Measurements from ENCODE around the gene VIPR2.

Gene VIPR2

GRCh38 chr7:159145490-159145855 is 806 bp upstream of the VIPR2 start:
- H3K79me2 ChIP-seq (ENCODE audit: control insufficient read depth, low read length), result no peaks in the 10 kb centered on the region
- H3K4me2 ChIP-seq (ENCODE audit: low read length), result no peak overlapping the region
- H3K4me3 ChIP-seq (ENCODE audit: low read length), result no peak overlapping the region
- H3K9me2 ChIP-seq (replicated peaks; ENCODE audit: control insufficient read depth, low read length), result no peaks in the 10 kb centered on the region
- peaks cover 6% of the 10 kb centered on the region; the same call in 1 of the 2 replicates for H3K9me3 ChIP-seq (ENCODE audit: control insufficient read depth, insufficient read depth, low read length)
- TF ChIP-seq EZH2phosphoT487 (IDR thresholded peaks at IDR 0.05; ENCODE audit: borderline replicate concordance, low read length) (no peak), CTCF (IDR thresholded peaks at IDR 0.05; ENCODE audit: low read depth, low read length, poor library complexity, severe bottlenecking) (no peak)
- no peaks in the 10 kb centered on the region for H3F3A ChIP-seq (ENCODE audit: control insufficient read depth, insufficient read depth)
- no peaks in the 10 kb centered on the region for H4K20me1 ChIP-seq (ENCODE audit: control insufficient read depth, insufficient read depth, low read depth, low read length)
- no peaks in the 10 kb centered on the region for H3K36me3 ChIP-seq (ENCODE audit: control insufficient read depth, low read length)
- no peaks in the 10 kb centered on the region for H3K27me3 ChIP-seq (ENCODE audit: control insufficient read depth, low read length)
- H3K27ac ChIP-seq (ENCODE audit: low read depth, low read length), result no peak overlapping the region
- H3K4me1 ChIP-seq (ENCODE audit: control insufficient read depth, low read length), result no peaks in the 10 kb centered on the region

- H3K4me2 ChIP-seq (ENCODE audit: low read length), result no peak overlapping the region
- H3K27ac ChIP-seq (ENCODE audit: low read depth, low read length), result no peak overlapping the region
- TF ChIP-seq EZH2phosphoT487 (IDR thresholded peaks at IDR 0.05; ENCODE audit: borderline replicate concordance, low read length) (no peak), CTCF (IDR thresholded peaks at IDR 0.05; ENCODE audit: low read depth, low read length, poor library complexity, severe bottlenecking) (no peak)
- H3K9me3 ChIP-seq (ENCODE audit: control insufficient read depth, insufficient read depth, low read length), result peaks cover 6% of the 10 kb centered on the region; the same call in 1 of the 2 replicates
- no peaks in the 10 kb centered on the region for H3K4me1 ChIP-seq (ENCODE audit: control insufficient read depth, low read length)
- H3K79me2 ChIP-seq (ENCODE audit: control insufficient read depth, low read length), result no peaks in the 10 kb centered on the region
- H4K20me1 ChIP-seq (ENCODE audit: control insufficient read depth, insufficient read depth, low read depth, low read length), result no peaks in the 10 kb centered on the region
- no peak overlapping the region for H3K4me3 ChIP-seq (ENCODE audit: low read length)
- H3F3A ChIP-seq (ENCODE audit: control insufficient read depth, insufficient read depth), result no peaks in the 10 kb centered on the region
- H3K27me3 ChIP-seq (ENCODE audit: control insufficient read depth, low read length), result no peaks in the 10 kb centered on the region
- no peaks in the 10 kb centered on the region for H3K36me3 ChIP-seq (ENCODE audit: control insufficient read depth, low read length)
- H3K9me2 ChIP-seq (replicated peaks; ENCODE audit: control insufficient read depth, low read length), result no peaks in the 10 kb centered on the region
Measured at GRCh38 chr7:159143780-159144757, 598 bp downstream of the VIPR2 start.

GRCh38 chr7:159142730-159143129 is 1.9 kb downstream of the VIPR2 start:
- Histone ChIP-seq H3K4me1 (ENCODE audit: control insufficient read depth, low read length) (no peaks in the 10 kb centered on the region), H3K27me3 (ENCODE audit: control insufficient read depth, low read length) (no peaks in the 10 kb centered on the region), H3K79me2 (ENCODE audit: control insufficient read depth, low read length) (no peaks in the 10 kb centered on the region), H3K4me3 (ENCODE audit: low read length) (no peak overlapping the region), H3F3A (ENCODE audit: control insufficient read depth, insufficient read depth) (no peaks in the 10 kb centered on the region), H3K9me2 (replicated peaks; ENCODE audit: control insufficient read depth, low read length) (no peaks in the 10 kb centered on the region), H4K20me1 (ENCODE audit: control insufficient read depth, insufficient read depth, low read depth, low read length) (no peaks in the 10 kb centered on the region), H3K4me2 (ENCODE audit: low read length) (no peak overlapping the region), H3K9me3 (ENCODE audit: control insufficient read depth, insufficient read depth, low read length) (peaks cover 6% of the 10 kb centered on the region; the same call in 1 of the 2 replicates), H3K36me3 (ENCODE audit: control insufficient read depth, low read length) (no peaks in the 10 kb centered on the region), H3K27ac (ENCODE audit: low read depth, low read length) (no peak overlapping the region)
- TF ChIP-seq CTCF (IDR thresholded peaks at IDR 0.05; ENCODE audit: low read depth, low read length, poor library complexity, severe bottlenecking) (no peak), EZH2phosphoT487 (IDR thresholded peaks at IDR 0.05; ENCODE audit: borderline replicate concordance, low read length) (no peak)
